Activated CD8-positive, alpha-beta T cell treated with anti-CD3 and anti-CD28 coated beads for 36 hours (primary cell): ENCODE measurements around the gene CSH1. TPM values are rescaled to one million over a fixed set of nuclear protein-coding genes. Genes with fewer than 3 reads are reported as not detected.

Source experiments
- ATAC-seq: fragments of 200-7000 bp; cut with Tn5 transposase; one replicate; pipeline ENCODE4 v1.10.0; 2021; ENCODE audit warnings: mild to moderate bottlenecking, moderate library complexity
- CTCF ChIA-PET: fragments of 350-600 bp; sonication (Branson Sonifier 250); formaldehyde crosslinking; loops from one replicate; lab custom pipeline; 2021; ENCODE audit warnings: antibody characterized with exemption; lab: Charles Lee
- POLR2A ChIA-PET: fragments of 350-600 bp; sonication (Branson Sonifier 250); formaldehyde crosslinking; loops from one replicate; lab custom pipeline; 2021; ENCODE audit warnings: antibody characterized with exemption; lab: Charles Lee
- DNase-seq: peaks from one replicate; pipeline ENCODE4 v3.0.0-alpha.2; 2020
- H3K27ac Mint-ChIP-seq: one replicate; pipeline ENCODE4 v1.8.0; 2021; ENCODE audit warnings: mild to moderate bottlenecking, mixed read lengths
- H3K27me3 Mint-ChIP-seq: one replicate; pipeline ENCODE4 v1.8.0; 2021; ENCODE audit warnings: mixed read lengths
- H3K36me3 Mint-ChIP-seq: one replicate; pipeline ENCODE4 v1.8.0; 2021; ENCODE audit warnings: low read depth, mixed read lengths
- H3K4me1 Mint-ChIP-seq: one replicate; pipeline ENCODE4 v1.8.0; 2021; ENCODE audit warnings: low read depth, mixed read lengths
- H3K4me3 Mint-ChIP-seq: one replicate; pipeline ENCODE4 v1.8.0; 2021; ENCODE audit warnings: mild to moderate bottlenecking, moderate library complexity, mixed read lengths
- H3K9me3 Mint-ChIP-seq: one replicate; pipeline ENCODE4 v1.8.0; 2021; ENCODE audit warnings: mixed read lengths
- intact Hi-C: fragments of 100-400 bp; cut with micrococcal nuclease; formaldehyde crosslinking; loops from one replicate; pipeline ENCODE4 v1.10.0; 2022
- total RNA-seq, 2 experiments: library from RNA; stranded (reverse); gene quantifications; one replicate each; pipeline ENCODE4 v1.2.3, GENCODE V29; 2021
- TF ChIP-seq, protein P1 (sequence below): fragments of 200-600 bp; IDR thresholded peaks from one replicate; pipeline ENCODE4 v1.8.0; 2022; ENCODE audit warnings: antibody characterized with exemption, mild to moderate bottlenecking

The CSH1 gene
- total RNA-seq, 2 experiments from 2014 or later = not detected

DNA sequence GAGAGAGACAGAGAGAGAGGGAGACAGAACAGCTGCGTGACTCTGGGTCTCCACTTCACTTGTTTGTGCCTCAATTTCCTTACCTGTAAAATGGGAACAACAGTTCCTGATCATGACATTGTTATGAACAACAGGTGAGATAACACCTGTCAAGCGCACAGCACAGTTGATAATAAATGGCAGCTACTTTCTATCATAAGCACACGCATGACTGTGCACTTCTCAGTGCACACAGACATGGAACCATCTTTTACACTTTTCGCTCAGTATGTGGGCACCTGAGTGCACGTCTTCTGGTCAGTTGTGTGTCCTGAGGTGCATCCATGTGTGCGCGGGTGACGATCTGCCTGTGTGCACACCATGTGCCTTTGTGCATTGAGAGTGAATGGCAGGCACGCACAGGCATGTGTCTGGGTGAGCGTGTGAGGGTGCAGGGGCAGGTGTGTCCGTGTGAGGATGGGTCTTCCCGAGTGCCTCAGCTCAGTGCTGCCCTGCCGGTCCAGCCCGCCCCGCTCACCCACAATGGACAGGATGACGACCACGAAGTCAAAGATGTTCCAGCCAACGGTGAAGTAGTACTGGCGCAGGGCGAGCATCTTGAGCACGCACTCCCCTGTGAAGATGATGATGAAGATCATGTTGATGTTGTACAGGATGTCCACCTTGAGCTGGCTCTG, 46.1 kb upstream of the CSH1 start:
- intact Hi-C loops = no loop called here
- ATAC-seq (no peak), DNase-seq (no peak)
- no peaks in the 10 kb centered on the region for H3K9me3 Mint-ChIP-seq
- no peak overlapping the region for H3K4me3 Mint-ChIP-seq
- no peaks in the 10 kb centered on the region for H3K27me3 Mint-ChIP-seq
- no peak overlapping the region for H3K27ac Mint-ChIP-seq
- TF ChIP-seq, protein P1, sequence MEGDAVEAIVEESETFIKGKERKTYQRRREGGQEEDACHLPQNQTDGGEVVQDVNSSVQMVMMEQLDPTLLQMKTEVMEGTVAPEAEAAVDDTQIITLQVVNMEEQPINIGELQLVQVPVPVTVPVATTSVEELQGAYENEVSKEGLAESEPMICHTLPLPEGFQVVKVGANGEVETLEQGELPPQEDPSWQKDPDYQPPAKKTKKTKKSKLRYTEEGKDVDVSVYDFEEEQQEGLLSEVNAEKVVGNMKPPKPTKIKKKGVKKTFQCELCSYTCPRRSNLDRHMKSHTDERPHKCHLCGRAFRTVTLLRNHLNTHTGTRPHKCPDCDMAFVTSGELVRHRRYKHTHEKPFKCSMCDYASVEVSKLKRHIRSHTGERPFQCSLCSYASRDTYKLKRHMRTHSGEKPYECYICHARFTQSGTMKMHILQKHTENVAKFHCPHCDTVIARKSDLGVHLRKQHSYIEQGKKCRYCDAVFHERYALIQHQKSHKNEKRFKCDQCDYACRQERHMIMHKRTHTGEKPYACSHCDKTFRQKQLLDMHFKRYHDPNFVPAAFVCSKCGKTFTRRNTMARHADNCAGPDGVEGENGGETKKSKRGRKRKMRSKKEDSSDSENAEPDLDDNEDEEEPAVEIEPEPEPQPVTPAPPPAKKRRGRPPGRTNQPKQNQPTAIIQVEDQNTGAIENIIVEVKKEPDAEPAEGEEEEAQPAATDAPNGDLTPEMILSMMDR = no peak
- ChIA-PET CTCF (interaction anchor here (1.5 to 2.8 kb wide), 2 partner anchors 22 to 24 kb away, joined by 4 to 11 read pairs; partner anchors contain the start of gene GH1), POLR2A (interaction anchor here (1.2 kb wide), 1 partner anchor 203 kb away, joined by 4 read pairs; no protein-coding TSS in a partner anchor)
- peaks cover 20% of the 10 kb centered on the region for H3K4me1 Mint-ChIP-seq
- no peaks in the 10 kb centered on the region for H3K36me3 Mint-ChIP-seq

DNA sequence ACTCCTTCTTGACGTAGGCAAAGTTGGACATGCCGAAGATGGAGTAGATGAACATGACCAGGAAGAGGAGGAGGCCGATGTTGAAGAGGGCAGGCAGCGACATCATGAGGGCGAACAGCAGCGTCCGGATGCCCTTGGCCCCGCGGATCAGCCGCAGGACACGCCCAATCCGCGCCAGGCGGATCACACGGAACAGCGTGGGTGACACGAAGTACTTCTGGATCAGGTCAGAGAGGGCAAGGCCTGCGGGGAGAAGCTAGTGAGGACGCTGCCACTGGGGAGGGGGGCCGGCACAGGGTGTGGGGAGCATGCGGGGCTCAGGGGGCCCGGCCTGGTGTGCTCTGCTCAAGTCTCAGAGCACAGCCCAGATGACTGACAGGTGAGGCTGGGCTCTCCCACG, 45.4 kb upstream of the CSH1 start:
- TF ChIP-seq, protein P1 = no peak
- H3K9me3 Mint-ChIP-seq = no peaks in the 10 kb centered on the region
- POLR2A ChIA-PET = no interaction called here
- H3K27me3 Mint-ChIP-seq = no peaks in the 10 kb centered on the region
- no peak for ATAC-seq
- DNase-seq = no peak
- H3K4me1 Mint-ChIP-seq = peaks cover 16% of the 10 kb centered on the region
- CTCF ChIA-PET = interaction anchor here (1.1 to 2.8 kb wide), 2 partner anchors 23 to 84 kb away, joined by 3 to 11 read pairs; partner anchors contain the start of gene GH1
- H3K27ac Mint-ChIP-seq = no peak overlapping the region
- H3K36me3 Mint-ChIP-seq = no peaks in the 10 kb centered on the region
- H3K4me3 Mint-ChIP-seq = no peak overlapping the region
- intact Hi-C loops = no loop called here

GRCh38 chr17:63941162-63941561, 44.8 kb upstream of the CSH1 start:
- no peak overlapping the region for H3K4me3 Mint-ChIP-seq
- H3K4me1 Mint-ChIP-seq = peaks cover 10% of the 10 kb centered on the region

DNA sequence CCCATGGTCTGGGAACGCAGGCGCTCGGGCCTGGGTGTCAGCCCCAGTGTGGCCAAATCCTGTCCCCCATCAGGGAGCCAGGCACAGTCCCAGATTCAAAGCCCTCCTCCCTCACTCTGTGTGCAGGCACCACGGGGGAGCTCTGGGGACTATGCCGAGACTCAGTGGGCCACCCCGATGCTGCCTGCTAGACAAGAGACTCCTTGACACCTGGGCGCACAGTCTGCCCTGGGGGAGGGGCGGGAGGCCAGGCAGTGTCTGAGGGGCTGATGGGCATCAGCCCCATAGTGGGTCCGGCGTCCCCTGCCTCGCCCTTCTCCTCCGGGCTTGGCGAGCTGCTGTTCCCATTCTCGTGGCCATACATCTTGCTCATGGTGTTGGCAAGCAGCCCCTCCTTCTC, 44.2 kb upstream of the CSH1 start:
- no peak overlapping the region for H3K4me3 Mint-ChIP-seq
- intact Hi-C loops = no loop called here
- DNase-seq (no peak), ATAC-seq (no peak)
- peaks cover 5% of the 10 kb centered on the region for H3K4me1 Mint-ChIP-seq
- ChIA-PET CTCF (interaction anchor here (0.6 to 2.8 kb wide), 3 partner anchors 22 to 53 kb away, joined by 3 to 11 read pairs (median 3); partner anchors contain the start of gene GH1), POLR2A (no interaction called here)
- no peaks in the 10 kb centered on the region for H3K9me3 Mint-ChIP-seq
- no peak overlapping the region for H3K27ac Mint-ChIP-seq
- TF ChIP-seq, protein P1 = no peak
- no peaks in the 10 kb centered on the region for H3K36me3 Mint-ChIP-seq
- no peaks in the 10 kb centered on the region for H3K27me3 Mint-ChIP-seq

More at GRCh38 chr17:63941162-63941561, 44.8 kb upstream of the CSH1 start:
- DNase-seq (no peak), ATAC-seq (no peak)
- H3K27ac Mint-ChIP-seq = no peak overlapping the region
- TF ChIP-seq, protein P1 = no peak
- no peaks in the 10 kb centered on the region for H3K27me3 Mint-ChIP-seq
- H3K36me3 Mint-ChIP-seq = no peaks in the 10 kb centered on the region
- POLR2A ChIA-PET = no interaction called here
- intact Hi-C loops = no loop called here
- no peaks in the 10 kb centered on the region for H3K9me3 Mint-ChIP-seq
- CTCF ChIA-PET = interaction anchor here (1.1 to 2.8 kb wide), 2 partner anchors 22 to 84 kb away, joined by 3 to 11 read pairs; partner anchors contain the start of gene GH1

- Mint-ChIP-seq H3K27me3 (no peaks in the 10 kb centered on the region), H3K36me3 (no peaks in the 10 kb centered on the region), H3K9me3 (no peaks in the 10 kb centered on the region), H3K4me1 (no peaks in the 10 kb centered on the region), H3K27ac (no peak overlapping the region), H3K4me3 (no peak overlapping the region)
- intact Hi-C loops = no loop called here
- ATAC-seq = no peak
- DNase-seq = no peak
- TF ChIP-seq, protein P1 = no peak
- POLR2A ChIA-PET = interaction anchor here (1.6 kb wide), 1 partner anchor 80 kb away, joined by 4 read pairs; no protein-coding TSS in a partner anchor
- CTCF ChIA-PET = interaction anchor here (0.6 to 2.8 kb wide), 5 partner anchors 11 to 73 kb away, joined by 3 to 11 read pairs (median 3); partner anchors contain the start of gene GH1
Observed at GRCh38 chr17:63939884-63940283, 43.5 kb upstream of the CSH1 start.
